Fibroblast of the aortic adventitia (primary cell): ENCODE measurements around the gene TNFRSF13B. TPM values are rescaled to one million over a fixed set of nuclear protein-coding genes. Genes with fewer than 3 reads are reported as not detected.
"Not testable (repeated sequence)": the region's sequence is repeated elsewhere in the genome, so short reads cannot be mapped to it uniquely, and the experiment has no call there.

Experiments used
- DNase-seq: peaks from one replicate; pipeline ENCODE4 v3.0.0-alpha.2; 2010; ENCODE audit warnings: low read depth
- H3K4me3 ChIP-seq: 2 replicates; pipeline ENCODE4 v1.5.1; 2011; ENCODE audit warnings: low read depth, mild to moderate bottlenecking, control low read depth, low read length, moderate library complexity
- CTCF ChIP-seq: IDR thresholded peaks from 2 replicates; pipeline ENCODE4 v1.5.1; 2011; ENCODE audit warnings: mild to moderate bottlenecking, low read length, control low read depth, inconsistent platforms; ENCODE audit not compliant: insufficient read depth
- total RNA-seq: library from RNA; depleted of rRNA; stranded (reverse); fragments of >200 nt; gene quantifications from 2 replicates; pipeline ENCODE4 v1.2.3, GENCODE V29; 2012; ENCODE audit warnings: low replicate concordance

TNFRSF13B gene
- total RNA-seq, 1 donor = not detected

GRCh38 chr17:16977932-16978331 is 6.0 kb upstream of the TNFRSF13B start:
- no peak for TF ChIP-seq CTCF
- DNase-seq = no peak
- no peak overlapping the region for H3K4me3 ChIP-seq

- TF ChIP-seq CTCF = no peak
Observed at GRCh38 chr17:16976725-16977550, 5.0 kb upstream of the TNFRSF13B start.

GRCh38 chr17:16975744-16976625 is 4.1 kb upstream of the TNFRSF13B start:
- no peak for DNase-seq
- no peak for TF ChIP-seq CTCF

More at GRCh38 chr17:16976725-16977550, 5.0 kb upstream of the TNFRSF13B start:
- DNase-seq = no peak
- H3K4me3 ChIP-seq = no peak overlapping the region

GRCh38 chr17:16975277-16975651 is 3.3 kb upstream of the TNFRSF13B start:
- no peak overlapping the region for H3K4me3 ChIP-seq
- no peak for TF ChIP-seq CTCF
- DNase-seq = no peak

More at GRCh38 chr17:16975744-16976625, 4.1 kb upstream of the TNFRSF13B start:
- no peak overlapping the region for H3K4me3 ChIP-seq

- H3K4me3 ChIP-seq = no peak overlapping the region
- DNase-seq = no peak
- TF ChIP-seq CTCF = no peak
Observed at GRCh38 chr17:16974569-16975276, 2.8 kb upstream of the TNFRSF13B start.

- no peak for TF ChIP-seq CTCF
- no peak for DNase-seq
- H3K4me3 ChIP-seq = no peak overlapping the region
Observed at GRCh38 chr17:16973760-16974540, 2.0 kb upstream of the TNFRSF13B start.

GRCh38 chr17:16973043-16973442 is 1.1 kb upstream of the TNFRSF13B start:
- DNase-seq, H3K4me3 ChIP-seq: not testable (repeated sequence)
